Measurements from ENCODE around the gene LLGL2. TPM values are rescaled to one million over a fixed set of nuclear protein-coding genes. Genes with fewer than 3 reads are reported as not detected.

LLGL2 gene
- total RNA-seq, 2 donors from 2014 or later = 113 to 251 TPM

- peak; percentile 33 to 52 (median 44) for DNase-seq
- WGBS, 2 donors = 26 to 67% methylated on average over 30 to 79 of the region's 82 CpGs
Measured at GRCh38 chr17:75587675-75588595, 62.4 kb downstream of the LLGL2 start, which contains the start of gene MYO15B. MYO15B (plus strand) TSS chr17:75587800; CDS start chr17:75588058, 258 bp downstream.

GRCh38 chr17:75588596-75589011 lies 63.1 kb downstream of the LLGL2 start:
- ATAC-seq (peak; percentile 73), DNase-seq (peak; percentile 77 to 85 (median 80))
- H3K9me3 ChIP-seq = no peaks in the 10 kb centered on the region
- H3K27ac ChIP-seq = peak overlapping the region; percentile 75 to 92 (median 82)
- WGBS, 2 donors = 17 to 87% methylated on average over 5 to 31 of the region's 49 CpGs
- peaks cover 25% of the 10 kb centered on the region for H3K4me1 ChIP-seq
- no peaks in the 10 kb centered on the region for H3K27me3 ChIP-seq
- H3K4me3 ChIP-seq = peak overlapping the region in 1 of 2 donors; percentile 0
- TF ChIP-seq CTCF (IDR thresholded peaks at IDR 0.05) (no peak), POLR2A (IDR thresholded peaks at IDR 0.05) (peak in 1 of 3 donors; percentile 5)
- H3K36me3 ChIP-seq (replicated peaks in 1 of 2; ENCODE audit: insufficient read depth in 1 of 2, low read depth in 2 of 2) = no peaks in the 10 kb centered on the region
- intact Hi-C loops (cut with DNase I) = no loop called here

More at GRCh38 chr17:75587675-75588595, 62.4 kb downstream of the LLGL2 start, which contains the start of gene MYO15B:
- peak; percentile 7 for ATAC-seq
- H3K36me3 ChIP-seq (replicated peaks in 1 of 2; ENCODE audit: insufficient read depth in 1 of 2, low read depth in 2 of 2) = no peaks in the 10 kb centered on the region
- peak within 1 kb of the TSS; percentile 75 to 92 (median 82) for H3K27ac ChIP-seq
- no peaks in the 10 kb centered on the region for H3K27me3 ChIP-seq
- intact Hi-C loops (cut with DNase I) = no loop called here
- H3K9me3 ChIP-seq = no peaks in the 10 kb centered on the region
- peak in 2 of 3 donors; percentile 28 to 31 for TF ChIP-seq POLR2A (IDR thresholded peaks at IDR 0.05)
- peak in 3 of 7 experiments; percentile 9 to 25 (median 13) for TF ChIP-seq CTCF (IDR thresholded peaks at IDR 0.05)
- peaks cover 25% of the 10 kb centered on the region for H3K4me1 ChIP-seq
- peak within 1 kb of the TSS in 1 of 2 donors; percentile 0 for H3K4me3 ChIP-seq

DNA sequence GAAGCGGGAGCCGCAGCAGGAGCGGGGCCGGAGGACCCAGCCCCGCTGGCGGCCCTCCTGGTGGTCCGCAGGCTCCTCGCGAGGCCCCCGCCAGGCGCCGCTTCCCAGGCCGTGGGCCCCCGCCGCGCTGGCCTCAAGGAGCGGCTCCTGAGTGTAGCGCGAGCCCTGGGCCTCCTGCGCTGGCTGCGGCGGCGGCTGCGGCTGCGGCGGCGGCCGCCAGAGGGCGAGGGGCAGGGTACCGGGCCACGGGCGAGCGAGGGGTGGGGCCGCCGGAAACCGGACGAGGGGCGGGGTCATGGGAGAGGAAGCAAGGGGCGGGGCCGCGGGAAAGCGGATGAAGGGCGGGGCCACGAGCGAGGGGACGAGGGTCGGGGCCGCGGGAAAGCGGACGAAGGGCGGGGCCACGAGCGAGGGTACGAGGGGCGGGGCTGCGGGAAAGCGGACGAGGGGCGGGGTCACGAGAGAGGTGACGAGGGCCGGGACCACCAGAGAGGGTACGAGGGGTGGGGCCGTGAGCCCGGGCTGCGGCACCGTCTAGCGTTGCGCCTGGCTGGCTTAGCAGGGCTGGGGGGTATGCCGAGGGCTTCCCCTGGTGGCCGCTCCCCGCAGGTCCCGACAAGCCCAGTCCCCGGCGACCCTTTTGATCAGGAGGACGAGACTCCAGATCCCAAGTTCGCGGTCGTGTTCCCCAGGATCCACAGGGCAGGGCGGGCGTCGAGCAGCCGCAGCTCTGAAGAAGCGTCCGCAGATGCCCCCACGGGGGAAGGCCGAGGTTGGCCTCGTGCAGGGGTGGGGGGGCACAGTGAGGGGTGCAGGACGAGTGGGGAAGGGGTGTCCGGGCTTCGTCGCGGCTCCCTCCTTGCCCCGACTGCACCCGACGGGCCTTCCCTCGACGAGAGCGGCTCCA lies 63.8 kb downstream of the LLGL2 start:
- Histone ChIP-seq H3K9me3 (no peaks in the 10 kb centered on the region), H3K4me3 (peak overlapping the region; percentile 38 to 44), H3K27me3 (no peaks in the 10 kb centered on the region), H3K4me1 (peaks cover 25% of the 10 kb centered on the region), H3K36me3 (replicated peaks in 1 of 2; ENCODE audit: insufficient read depth in 1 of 2, low read depth in 2 of 2) (no peaks in the 10 kb centered on the region), H3K27ac (peak overlapping the region; percentile 75 to 92 (median 82))
- ATAC-seq (peak; percentile 94), DNase-seq (peak; percentile 94 to 98 (median 97))
- intact Hi-C loops (cut with DNase I) = no loop called here
- TF ChIP-seq CTCF (IDR thresholded peaks at IDR 0.05) (peak; percentile 32 to 95 (median 86)), POLR2A (IDR thresholded peaks at IDR 0.05) (peak in 1 of 3 donors; percentile 32)
- WGBS, 2 donors = 2 to 7% methylated on average over 11 to 90 of the region's 100 CpGs

DNA sequence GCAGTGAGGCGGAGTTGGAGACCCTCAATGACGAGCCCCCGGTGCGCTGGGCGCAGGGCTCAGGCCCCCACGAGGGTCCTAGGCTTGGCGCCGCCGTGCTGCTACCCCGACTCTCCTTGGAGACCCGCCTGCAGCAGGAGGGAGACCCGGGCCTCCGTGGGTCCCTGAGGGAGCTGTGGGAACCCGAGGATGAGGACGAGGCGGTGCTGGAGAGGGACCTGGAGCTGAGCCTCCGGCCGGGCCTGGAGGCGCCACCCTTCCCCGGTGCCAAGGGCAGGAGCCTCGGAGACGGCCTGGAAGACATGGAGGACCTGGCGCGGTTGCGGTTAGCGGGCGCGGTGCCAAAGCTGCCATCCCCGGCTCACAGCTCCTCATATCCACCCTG lies 64.4 kb downstream of the LLGL2 start:
- DNase-seq (peak in 3 of 4 donors; percentile 31 to 47 (median 40)), ATAC-seq (no peak)
- Histone ChIP-seq H3K27me3 (no peaks in the 10 kb centered on the region), H3K4me1 (peaks cover 25% of the 10 kb centered on the region), H3K27ac (peak overlapping the region in 3 of 4 donors; percentile 19 to 89 (median 75)), H3K9me3 (no peaks in the 10 kb centered on the region), H3K4me3 (no peak overlapping the region), H3K36me3 (replicated peaks in 1 of 2; ENCODE audit: insufficient read depth in 1 of 2, low read depth in 2 of 2) (no peaks in the 10 kb centered on the region)
- TF ChIP-seq POLR2A (IDR thresholded peaks at IDR 0.05) (no peak), CTCF (IDR thresholded peaks at IDR 0.05) (no peak)
- intact Hi-C loops (cut with DNase I) = loop anchor here (5.0 kb wide), 1 partner anchor 163 kb away; no protein-coding TSS in a partner anchor
- WGBS, 2 donors = 58 to 80% methylated on average over 1 to 23 of the region's 29 CpGs
